ENCODE results near the gene IL15RA. TPM values are rescaled to one million over a fixed set of nuclear protein-coding genes. Genes with fewer than 3 reads are reported as not detected.
"Not testable (repeated sequence)": the region's sequence is repeated elsewhere in the genome, so short reads cannot be mapped to it uniquely, and the experiment has no call there.

The IL15RA gene
- polyA plus RNA-seq, 5 donors: 4.3 to 8.6 (median 5.9) TPM

GRCh38 chr10:6006991-6007390 is 29.6 kb upstream of the IL15RA start:
- no peak for DNase-seq

GRCh38 chr10:6006546-6006945 is 29.2 kb upstream of the IL15RA start:
- no peak for DNase-seq

- no peak for DNase-seq
Measured at GRCh38 chr10:6005856-6006395, 28.6 kb upstream of the IL15RA start.

DNA sequence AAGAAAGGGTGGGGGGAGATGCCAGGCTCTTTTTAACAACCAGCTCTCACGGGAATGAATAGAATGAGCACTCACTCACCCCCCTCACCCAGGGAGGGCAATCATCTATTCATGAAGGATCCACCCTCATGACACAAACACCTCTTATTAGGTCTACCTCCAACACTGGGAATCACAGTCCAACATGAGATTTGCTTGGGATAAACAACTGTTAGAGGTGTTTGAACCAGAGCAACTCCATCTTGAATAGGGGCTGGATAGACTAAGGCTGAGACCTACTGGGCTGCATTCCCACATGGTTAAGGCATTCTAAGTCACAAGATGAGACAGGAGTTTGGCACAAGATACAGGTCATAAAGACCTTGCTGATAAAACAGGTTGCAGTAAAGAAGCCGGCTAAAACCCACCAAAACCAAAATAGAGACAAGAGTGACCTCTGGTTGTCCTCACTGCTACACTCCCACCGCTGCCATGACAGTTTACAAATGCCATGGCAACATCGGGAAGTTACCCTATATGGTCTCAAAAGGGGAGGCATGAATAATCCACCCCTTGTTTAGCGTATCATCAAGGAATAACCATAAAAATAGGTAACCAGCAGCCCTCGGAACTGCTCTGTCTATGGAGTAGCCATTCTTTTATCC is 27.9 kb upstream of the IL15RA start:
- not testable (repeated sequence) for DNase-seq

DNA sequence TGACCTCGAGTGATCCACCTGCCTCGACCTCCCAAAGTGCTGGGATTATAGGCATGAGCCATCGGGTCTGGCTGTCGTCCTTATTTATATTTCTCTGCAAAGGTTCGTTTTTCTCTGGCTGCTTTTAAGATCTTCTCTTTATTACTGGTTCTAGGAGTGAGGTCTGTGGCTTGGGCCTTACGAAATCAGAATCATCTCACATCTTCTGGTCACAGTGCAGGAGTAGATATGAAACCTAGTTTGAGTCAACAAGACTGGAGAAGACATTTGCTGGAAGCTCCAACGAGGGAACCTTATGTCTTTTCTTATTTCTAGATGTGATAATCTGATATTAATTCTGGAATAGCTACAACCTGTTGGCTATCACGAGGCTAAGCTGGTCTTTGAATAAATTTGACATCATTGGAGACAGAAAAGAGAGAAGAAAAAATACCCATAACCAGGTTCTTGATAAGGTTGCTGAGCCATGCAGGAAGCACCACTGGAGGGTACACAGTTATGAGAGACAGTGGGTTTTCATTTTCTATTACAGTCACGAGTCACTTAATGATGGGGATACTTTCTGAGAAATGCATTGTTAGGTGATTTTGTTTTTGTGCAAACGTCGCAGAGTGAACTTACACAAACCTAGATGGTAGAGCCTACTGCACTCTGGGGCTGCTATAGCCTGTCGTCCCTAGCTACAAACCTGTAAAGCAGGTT is 25.6 kb upstream of the IL15RA start:
- no peak for DNase-seq

- DNase-seq: no peak
Measured at GRCh38 chr10:5999440-6000165, 22.3 kb upstream of the IL15RA start.

DNA sequence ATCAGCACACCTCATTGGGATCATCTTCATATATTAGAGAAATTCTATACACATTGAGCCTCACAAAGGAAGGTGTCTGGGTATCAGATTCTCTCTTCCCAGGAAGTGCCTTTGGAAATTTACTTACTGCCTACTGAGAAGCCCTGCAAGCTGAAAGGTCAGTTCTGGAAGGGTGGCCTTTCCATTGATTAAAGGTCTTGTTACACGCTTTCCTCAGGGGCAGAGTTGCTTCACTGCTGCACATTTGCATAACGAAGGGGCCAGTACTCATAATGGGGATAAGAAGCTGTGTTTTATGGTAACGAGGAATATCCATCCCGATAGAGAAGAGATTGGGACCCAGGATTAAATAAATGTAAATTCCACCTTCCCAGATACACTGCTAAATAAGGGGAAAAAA is 19.4 kb upstream of the IL15RA start:
- no peak for DNase-seq

GRCh38 chr10:5992398-5992797 is 15.1 kb upstream of the IL15RA start:
- DNase-seq: no peak

DNA sequence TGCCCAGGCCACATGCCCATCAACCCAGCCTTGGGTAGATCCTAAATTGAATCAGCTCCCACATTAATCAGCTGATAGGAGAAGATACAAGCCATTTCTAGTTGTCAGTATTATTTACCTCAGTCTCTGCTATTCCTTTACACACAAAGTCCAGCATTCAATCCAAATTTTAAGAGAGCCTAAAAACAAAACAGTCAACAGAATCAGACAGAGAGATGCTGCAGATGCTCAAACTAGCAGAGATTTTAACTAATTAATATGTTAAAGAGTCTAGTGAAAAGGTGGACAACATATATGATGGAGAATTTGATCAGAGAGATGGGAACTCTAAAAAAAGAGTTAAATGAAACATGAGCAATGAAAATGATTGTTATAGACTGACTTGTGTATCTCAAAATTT is 14.4 kb upstream of the IL15RA start:
- no peak for DNase-seq

DNA sequence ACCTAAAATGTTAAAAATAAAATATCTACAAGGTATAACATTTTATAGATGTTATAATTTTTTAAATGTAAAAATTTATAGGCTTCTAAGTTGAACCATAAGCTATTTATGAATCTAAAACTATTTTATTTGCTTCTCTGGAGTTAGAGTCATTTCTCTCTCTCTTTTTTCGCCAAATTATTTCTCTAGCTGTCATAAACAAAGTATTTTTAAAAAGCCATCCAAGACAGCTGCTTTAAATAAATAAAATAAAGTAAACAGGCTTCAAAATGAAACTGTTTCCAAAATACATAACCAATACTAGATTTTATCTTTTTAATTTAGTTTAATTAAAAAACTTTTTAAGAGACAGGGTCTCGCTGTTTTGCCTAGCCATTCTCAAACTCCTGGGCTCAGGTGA is 12.4 kb upstream of the IL15RA start:
- DNase-seq: no peak

DNA sequence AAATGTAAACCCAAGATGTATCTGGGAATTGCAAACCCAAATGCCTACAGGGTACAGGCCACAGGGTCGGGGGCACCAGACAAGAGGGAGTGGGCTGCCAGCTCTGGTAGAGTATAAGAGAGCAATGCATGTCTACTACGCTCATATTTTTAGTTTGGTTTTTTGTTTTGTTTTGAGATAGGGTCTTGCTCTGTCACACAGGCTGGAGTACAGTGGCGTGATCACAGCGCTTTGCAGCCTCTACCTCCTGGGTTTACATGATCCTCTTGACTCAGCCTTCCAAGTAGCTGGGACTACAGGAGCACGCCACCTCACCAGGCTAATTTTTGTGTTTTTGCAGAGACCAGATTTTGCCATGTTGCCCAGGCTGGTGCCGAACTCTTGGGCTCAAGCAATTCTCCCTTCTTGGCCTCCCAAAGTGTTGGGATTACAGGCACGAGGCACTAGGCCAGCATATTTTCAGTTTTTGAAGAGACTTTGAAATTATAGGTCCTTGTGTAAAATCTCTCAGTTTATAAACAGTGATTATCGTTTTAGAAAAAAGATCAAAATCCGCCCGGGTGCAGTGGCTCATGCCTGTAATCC is 11.1 kb upstream of the IL15RA start:
- DNase-seq: no peak

DNA sequence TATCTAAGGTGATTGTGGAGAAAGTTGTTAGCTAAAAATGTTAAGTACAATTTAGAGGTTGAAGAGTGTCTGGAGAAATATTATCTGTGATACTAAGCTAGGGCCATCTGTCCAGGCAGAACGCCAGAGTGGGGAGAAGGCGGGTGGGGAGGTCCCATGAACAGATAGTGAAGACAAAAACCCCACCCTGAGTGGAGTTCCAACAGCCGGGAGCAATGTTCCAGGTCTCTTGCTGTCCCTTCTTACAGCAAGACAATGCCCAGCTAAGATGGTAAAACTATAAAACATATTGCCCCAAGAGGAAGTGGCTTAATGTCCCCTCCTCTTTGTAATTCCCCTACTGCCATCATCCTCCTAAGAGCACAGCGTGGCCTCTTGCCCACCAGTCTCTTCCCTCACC is 10.4 kb upstream of the IL15RA start:
- DNase-seq: no peak

GRCh38 chr10:5985029-5985428 is 7.7 kb upstream of the IL15RA start:
- no peak for DNase-seq

- no peak for DNase-seq
Measured at GRCh38 chr10:5983774-5984173, 6.4 kb upstream of the IL15RA start.

DNA sequence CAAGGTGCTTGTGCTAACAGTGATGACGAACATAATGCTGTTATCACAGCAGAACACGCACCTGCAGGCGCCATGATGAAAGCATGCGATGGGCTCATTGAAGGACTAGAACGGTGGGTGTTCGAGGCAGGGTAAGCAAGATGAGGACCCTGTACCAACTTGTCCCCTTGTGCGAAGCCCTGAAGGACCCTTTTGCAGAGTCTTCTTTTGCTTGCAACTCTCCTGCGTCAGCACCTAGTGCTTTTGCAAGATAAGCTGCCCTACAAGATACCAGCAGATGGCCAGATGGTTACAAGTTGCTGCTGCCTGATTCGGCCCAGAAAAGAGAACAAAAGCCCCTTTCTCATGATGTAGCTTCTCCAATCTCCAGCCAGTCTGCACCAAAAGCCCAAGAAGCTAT is 4.2 kb upstream of the IL15RA start:
- no peak for DNase-seq

GRCh38 chr10:5978230-5978489 is 817 bp upstream of the IL15RA start:
- no peak for DNase-seq

GRCh38 chr10:5976512-5977470 is 552 bp downstream of the IL15RA start:
- peak; percentile 32 to 52 for DNase-seq

DNA sequence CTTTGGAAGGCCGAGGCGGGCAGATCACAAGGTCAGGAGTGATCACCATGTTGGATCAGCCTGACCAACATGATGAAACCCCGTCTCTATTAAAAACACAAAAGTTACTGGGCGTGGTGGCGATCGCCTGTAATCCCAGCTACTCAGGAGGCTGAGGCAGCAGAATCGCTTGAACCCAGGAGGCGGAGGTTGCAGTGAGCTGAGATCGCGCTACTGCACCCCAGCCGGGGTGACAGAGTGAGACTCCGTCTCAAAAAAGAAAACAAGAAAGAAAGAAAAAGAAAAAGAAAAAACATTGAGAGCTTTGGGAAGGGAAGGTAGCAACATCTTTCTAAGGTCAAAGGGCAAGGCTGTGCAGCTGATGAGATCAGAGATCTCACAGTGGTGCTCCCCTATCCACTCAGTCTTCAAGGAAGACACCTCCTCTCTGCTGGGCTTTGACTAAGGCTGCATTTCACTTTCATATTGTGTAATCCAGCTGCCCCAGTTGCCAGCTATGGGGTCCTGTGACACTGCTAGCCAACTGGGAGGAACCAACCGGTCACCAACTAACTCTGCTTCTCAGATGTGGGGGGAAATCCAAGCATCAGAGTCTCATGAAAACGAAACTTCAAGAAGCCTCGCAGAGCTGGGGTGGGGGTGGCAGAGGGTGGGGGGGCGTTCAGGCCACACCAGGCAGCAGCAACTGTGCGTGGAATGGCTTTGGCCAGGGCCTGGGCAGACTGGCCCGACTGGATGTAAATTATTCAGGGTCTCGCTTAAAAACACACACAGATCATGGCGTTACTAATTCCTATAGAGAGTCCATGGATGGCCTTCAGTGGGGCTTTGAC is 1.5 kb downstream of the IL15RA start:
- no peak for DNase-seq

GRCh38 chr10:5973069-5973468 is 4.3 kb downstream of the IL15RA start:
- no peak for DNase-seq

DNA sequence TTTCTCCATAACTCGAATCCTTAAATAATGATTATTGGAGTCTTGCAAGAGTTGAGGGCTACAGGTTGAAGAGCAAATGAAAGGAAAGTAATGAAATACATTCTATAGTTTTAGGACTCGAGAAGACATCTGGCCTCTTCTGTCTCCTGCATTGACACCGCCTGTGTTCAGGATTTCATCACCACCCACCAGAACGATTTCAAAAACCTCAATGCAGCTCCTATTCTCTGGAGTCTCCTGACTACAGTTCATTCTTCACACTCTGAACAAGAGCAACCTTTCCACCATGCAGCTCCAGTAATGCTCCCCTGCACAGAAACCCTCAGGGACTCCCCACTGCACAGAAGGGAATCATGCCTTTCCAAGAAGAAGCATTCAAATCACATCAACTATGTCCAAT is 5.5 kb downstream of the IL15RA start:
- no peak for DNase-seq

All from right lung (tissue), 5 donors.